Ishikawa (cell line): ENCODE results near the gene FCN1.

Experiments used
- CEBPB ChIP-seq: IDR thresholded peaks from 2 replicates; pipeline ENCODE4 v1.6.1; 2012
- CREB1 ChIP-seq: IDR thresholded peaks from 2 replicates; pipeline ENCODE4 v1.6.1; 2012; ENCODE audit warnings: low read depth
- EGR1 ChIP-seq: IDR thresholded peaks from 2 replicates; pipeline ENCODE4 v1.6.1; 2012
- EP300 ChIP-seq: IDR thresholded peaks from 2 replicates; pipeline ENCODE4 v1.6.1; 2012; ENCODE audit warnings: borderline replicate concordance
- FOXM1 ChIP-seq: IDR thresholded peaks from 2 replicates; pipeline ENCODE4 v1.6.1; 2012; ENCODE audit warnings: low read depth, borderline replicate concordance
- MAX ChIP-seq: IDR thresholded peaks from 2 replicates; pipeline ENCODE4 v1.6.1; 2012
- NFIC ChIP-seq: IDR thresholded peaks from 2 replicates; pipeline ENCODE4 v1.6.1; 2012
- RAD21 ChIP-seq: IDR thresholded peaks from 2 replicates; pipeline ENCODE4 v1.6.1; 2012; ENCODE audit warnings: low read depth
- REST ChIP-seq: IDR thresholded peaks from 2 replicates; pipeline ENCODE4 v1.6.1; 2012; ENCODE audit warnings: low read depth, mild to moderate bottlenecking
- TAF1 ChIP-seq: IDR thresholded peaks from 2 replicates; pipeline ENCODE4 v1.6.1; 2012; ENCODE audit warnings: low read depth, mild to moderate bottlenecking
- TCF12 ChIP-seq: IDR thresholded peaks from 2 replicates; pipeline ENCODE4 v1.6.1; 2012; ENCODE audit warnings: low read depth
- TEAD4 ChIP-seq: IDR thresholded peaks from 2 replicates; pipeline ENCODE4 v1.6.1; 2012
- USF1 ChIP-seq: IDR thresholded peaks from 2 replicates; pipeline ENCODE4 v1.6.1; 2012
- YY1 ChIP-seq: IDR thresholded peaks from 2 replicates; pipeline ENCODE4 v1.6.1; 2012; ENCODE audit warnings: low read depth
- ZBTB7A ChIP-seq: IDR thresholded peaks from 2 replicates; pipeline ENCODE4 v1.6.1; 2012; ENCODE audit warnings: low read depth

Gene FCN1

GRCh38 chr9:134887686-134888602, 29.8 kb downstream of the FCN1 start:
- TF ChIP-seq MAX (no peak), ZBTB7A (no peak), USF1 (no peak), TEAD4 (no peak), CREB1 (no peak), NFIC (no peak), TCF12 (no peak), FOXM1 (no peak)

GRCh38 chr9:134887219-134887618, 30.5 kb downstream of the FCN1 start:
- TF ChIP-seq CREB1 (no peak), NFIC (no peak), RAD21 (no peak), TAF1 (no peak), CEBPB (no peak), FOXM1 (no peak), TCF12 (no peak), EP300 (no peak), MAX (no peak), TEAD4 (no peak), USF1 (no peak), EGR1 (no peak), ZBTB7A (no peak), YY1 (no peak)

GRCh38 chr9:134886413-134886913, 31.2 kb downstream of the FCN1 start:
- no peak for TF ChIP-seq TAF1
- no peak for TF ChIP-seq EP300
- TF ChIP-seq USF1 = no peak
- no peak for TF ChIP-seq REST
- TF ChIP-seq TCF12 = no peak
- no peak for TF ChIP-seq CEBPB
- TF ChIP-seq EGR1 = no peak
- TF ChIP-seq ZBTB7A = no peak
- TF ChIP-seq FOXM1 = no peak
- TF ChIP-seq RAD21 = no peak
- no peak for TF ChIP-seq CREB1
- TF ChIP-seq YY1 = no peak
- no peak for TF ChIP-seq TEAD4
- TF ChIP-seq MAX = no peak
- TF ChIP-seq NFIC = no peak

- TF ChIP-seq RAD21 (no peak), CEBPB (no peak), YY1 (no peak), MAX (no peak), NFIC (no peak), TEAD4 (no peak), TAF1 (no peak), CREB1 (no peak), EGR1 (no peak), REST (no peak), TCF12 (no peak), EP300 (no peak), FOXM1 (no peak), USF1 (no peak), ZBTB7A (no peak)
Measured at GRCh38 chr9:134885679-134886412, 31.9 kb downstream of the FCN1 start.
